NCI-H146 treated with DMSO at 0.1 percent for 48 hours (cell line): ENCODE measurements around the gene PRCC.

Experiments used
- DNase-seq: peaks from one replicate; lab custom pipeline; 2025; ENCODE audit not compliant: unreplicated experiment; lab: John Stamatoyannopoulos, UW

PRCC gene

DNA sequence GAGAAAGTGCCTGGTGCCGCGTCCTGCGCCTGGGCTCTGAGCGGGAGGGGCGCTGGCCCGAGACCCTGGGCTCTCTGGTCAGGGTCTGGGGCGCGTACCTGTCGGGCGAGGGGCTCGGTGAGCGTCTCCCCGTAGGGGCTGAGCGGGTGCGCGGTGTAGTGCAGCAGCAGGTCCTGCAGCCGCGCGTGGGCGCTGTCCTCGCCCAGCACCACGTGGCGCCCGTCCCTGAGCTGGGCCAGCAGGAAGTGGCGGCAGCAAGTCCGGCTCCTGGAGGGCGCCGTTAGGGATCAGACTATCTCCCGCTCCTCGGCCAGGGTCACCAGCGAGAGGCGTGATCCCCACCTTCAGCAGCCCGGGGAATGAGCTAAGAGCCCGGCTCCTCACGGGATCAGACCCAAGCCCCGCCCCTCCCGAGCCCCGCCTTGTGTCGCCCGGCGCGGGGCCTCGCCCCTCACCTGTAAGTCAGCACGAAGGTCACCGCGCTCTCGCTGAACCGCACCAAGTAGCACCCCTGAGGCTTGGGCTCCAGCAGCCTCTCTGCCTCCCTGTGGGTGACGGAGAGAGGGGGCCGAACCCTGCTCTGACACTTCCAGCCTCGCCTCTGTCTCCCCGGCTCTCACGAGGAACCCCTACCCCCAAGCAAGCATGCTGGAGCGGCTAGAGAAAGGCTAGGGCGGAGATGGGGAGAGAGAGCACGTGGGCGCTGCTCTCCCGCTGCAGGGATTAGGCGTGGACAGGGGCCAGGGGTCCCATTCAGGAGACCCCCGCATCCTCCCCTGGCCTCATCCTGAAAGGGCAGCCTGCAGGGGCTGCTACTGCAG lies 46.6 kb downstream of the PRCC start:
- peak; percentile 37 for DNase-seq

DNA sequence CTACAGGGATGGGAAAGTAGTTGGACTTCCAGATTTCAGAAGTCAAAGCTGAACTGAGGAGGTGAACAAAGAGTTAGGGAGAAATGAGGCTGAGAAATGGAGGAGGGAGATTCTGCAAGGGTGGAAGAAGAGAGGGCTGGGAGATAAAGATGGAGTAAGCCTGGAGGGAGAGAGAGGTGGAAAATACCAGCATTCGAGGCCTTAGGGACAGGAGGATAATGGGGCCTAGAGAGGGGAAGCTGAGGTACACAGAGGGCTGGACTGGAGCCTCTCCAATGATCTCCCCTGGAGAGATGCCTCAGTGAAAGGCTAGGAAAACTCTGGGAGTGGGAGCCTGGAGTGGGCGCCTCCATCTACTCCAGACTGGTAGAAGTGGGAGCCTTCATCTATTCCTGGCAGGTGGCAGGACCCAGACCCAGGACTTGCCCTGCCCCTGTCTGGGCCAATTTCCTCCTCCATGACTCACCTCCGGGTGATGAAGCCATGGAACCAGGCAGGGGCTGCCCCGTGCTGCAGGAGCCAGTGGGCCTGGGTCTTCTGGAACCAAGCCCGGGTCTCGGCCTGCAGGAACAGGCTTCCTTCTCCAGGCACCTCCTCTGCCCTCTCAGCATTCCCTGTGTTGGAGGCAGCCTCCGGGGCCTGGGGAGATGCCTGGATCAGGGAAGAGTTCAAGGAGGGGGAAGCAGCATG lies 47.4 kb downstream of the PRCC start:
- no peak for DNase-seq

DNA sequence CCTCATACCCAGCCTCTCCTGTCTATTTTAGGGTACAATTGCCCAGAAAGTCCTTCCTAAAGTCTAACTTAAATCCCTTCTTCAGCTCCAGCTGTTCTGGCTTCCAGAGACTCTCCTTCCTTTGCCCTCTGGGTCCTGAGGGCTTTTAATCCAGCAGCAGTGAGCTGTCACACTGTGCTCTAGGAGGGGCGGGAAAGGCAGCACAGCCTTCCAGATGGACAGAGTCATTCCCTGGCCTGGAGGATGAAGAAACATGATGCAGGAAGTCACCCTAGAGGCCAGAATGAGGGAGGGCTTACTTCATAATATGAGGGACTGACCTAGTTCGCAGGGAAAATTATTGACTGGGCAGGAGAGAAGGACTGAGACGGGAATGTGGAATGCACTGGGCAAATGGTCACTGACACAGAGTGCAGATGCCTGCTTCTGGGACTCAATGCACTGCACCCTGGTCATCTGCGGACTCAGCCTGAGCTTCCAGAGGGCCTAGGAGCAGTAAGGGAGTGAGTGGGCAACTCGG lies 48.0 kb downstream of the PRCC start:
- no peak for DNase-seq

DNA sequence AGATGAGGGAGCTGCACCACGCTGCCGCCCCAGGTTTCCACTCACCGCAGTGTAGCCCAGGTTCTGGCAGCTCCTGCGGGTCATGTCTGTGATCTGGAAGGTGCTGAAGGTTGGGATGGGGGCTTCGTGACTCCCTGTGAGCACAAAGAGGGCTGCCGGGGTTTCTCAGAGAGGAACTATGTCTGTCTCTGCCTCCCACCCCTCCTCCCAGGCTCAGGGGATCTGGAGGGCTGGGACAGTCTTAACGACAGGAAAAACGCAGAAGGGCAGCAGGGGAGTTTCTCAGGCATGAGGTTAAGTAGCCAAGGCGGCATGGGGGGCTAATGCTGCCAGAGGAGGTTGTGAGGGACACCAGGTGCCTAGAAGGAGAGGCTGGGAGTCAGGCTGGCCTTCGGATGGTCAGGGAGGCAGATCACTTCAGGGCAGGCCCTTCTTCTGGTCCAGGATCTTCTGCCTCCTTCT lies 48.7 kb downstream of the PRCC start:
- no peak for DNase-seq

DNA sequence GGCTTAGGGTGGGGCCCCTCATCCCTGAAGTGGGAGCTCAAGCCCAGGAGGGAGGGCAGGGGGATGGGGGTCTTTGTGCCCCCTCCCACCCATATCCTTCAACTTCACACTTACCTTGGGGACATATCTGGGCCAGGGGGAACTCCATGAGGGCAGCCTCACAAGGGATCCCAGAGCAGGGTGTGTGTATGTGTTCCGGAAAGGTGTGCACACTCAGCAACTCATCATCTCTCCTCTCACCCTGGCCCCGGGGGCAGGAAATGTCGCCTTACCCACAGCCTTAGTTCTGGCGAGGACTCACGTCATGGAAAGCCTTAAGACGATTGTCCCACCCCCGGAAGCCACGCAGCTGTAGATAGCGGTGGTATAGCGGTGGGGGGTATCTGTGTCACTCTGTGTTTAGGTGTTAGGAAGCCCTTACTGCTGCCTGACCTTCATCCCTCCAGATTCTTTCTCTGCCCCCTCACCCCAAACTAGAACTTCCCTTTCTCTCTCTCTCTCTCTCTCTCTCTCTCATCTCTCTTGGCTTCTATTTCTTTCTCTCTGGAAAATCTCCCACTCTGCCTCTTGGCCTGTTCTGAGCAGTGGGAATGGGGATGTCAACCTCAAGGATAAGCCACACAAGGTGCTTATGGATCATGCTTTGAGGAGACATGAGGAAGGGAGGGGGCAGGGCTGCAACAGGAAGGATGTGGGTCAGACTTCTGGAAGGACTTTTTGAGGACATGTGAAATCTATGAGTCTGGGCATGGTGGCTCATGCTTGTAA lies 49.4 kb downstream of the PRCC start, which contains the start of gene SH2D2A:
TSS of gene SH2D2A (minus strand) at position 288 of the 768 bp plus-strand sequence. CDS start at position 148, 140 bp downstream.
- DNase-seq, result no peak

DNA sequence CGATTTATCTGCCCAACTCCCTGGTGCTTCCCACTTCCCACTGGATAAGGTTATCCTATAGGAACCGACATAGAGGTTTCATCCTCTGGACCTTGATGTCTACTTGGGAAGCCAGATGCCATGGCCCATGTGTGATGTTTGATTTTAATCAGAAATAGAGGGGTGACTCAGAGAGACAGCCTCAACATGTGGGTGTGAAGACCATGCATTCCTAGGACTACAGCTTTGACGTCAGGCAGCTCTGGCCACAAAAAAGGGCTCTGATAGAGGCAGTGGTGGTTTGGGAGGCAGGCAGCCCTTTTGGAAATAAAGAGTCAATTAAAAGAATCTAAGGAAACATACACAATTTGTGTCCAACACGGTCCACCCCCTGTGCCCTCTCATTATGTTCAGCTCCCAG lies 54.5 kb downstream of the PRCC start:
- no peak for DNase-seq

DNA sequence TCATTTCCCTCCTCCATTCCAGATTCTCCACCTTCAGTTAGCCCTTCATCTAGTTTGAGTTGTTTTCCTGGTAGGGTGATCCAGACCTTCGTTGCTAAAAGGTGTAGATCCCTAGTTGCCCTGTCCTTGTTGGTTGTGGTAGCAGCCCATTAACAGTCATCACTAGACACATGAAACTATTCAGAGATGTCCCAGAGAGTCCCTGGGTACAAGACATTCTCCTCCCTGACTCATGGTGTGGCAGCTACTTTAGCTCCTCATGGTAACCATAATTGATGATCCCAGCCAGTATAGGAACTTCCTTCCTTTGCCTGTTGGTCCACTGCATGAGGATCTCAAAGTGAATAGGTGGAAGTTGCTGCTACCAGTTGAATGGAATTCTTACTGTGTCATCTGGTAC lies 55.3 kb downstream of the PRCC start:
- DNase-seq, result no peak

DNA sequence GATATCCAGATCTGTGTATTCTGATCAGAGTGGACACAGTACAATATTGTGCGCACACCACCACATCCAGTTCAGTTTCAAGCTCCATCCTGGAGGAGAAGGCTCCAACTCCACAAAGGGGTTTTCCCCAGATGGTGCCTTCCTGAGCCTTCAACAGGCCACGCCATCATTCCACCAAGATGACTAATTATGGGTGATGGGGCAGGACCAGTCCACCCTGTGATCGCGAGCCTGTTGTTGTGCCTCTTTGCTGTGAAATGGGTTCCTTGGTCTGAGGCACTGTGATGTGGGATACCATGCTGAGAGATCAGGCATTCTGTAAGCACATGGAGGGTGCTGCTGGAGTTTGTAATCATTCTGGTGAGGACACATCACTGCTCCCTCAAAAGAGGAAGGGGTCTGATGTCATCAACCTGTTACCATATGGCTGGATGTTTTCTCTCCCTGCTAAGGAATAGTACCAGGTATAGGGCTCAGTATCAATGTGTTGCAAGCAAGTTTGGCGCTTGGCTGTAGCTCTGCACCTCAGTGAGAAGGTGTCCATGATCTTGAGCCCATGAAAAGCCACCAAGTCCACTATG lies 56.0 kb downstream of the PRCC start:
- DNase-seq, result no peak

DNA sequence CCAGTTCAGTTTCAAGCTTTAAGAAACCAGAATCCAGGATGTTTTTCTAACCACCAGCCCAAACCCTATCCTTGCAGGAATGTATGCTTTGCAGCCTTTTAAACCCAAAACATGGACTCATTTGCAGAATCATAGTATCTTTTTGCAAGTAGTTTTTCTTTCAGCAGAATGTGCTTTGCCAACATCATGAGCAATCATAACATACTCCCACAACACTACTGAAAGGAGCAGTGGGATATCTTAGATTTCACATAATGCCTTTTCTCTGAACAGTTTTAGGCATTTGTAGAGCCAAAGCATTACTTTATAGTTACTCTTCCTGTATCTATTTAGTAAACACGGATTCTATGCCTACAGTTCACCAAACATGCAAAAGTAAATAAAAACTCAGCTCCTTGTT lies 59.3 kb downstream of the PRCC start:
- no peak for DNase-seq

DNA sequence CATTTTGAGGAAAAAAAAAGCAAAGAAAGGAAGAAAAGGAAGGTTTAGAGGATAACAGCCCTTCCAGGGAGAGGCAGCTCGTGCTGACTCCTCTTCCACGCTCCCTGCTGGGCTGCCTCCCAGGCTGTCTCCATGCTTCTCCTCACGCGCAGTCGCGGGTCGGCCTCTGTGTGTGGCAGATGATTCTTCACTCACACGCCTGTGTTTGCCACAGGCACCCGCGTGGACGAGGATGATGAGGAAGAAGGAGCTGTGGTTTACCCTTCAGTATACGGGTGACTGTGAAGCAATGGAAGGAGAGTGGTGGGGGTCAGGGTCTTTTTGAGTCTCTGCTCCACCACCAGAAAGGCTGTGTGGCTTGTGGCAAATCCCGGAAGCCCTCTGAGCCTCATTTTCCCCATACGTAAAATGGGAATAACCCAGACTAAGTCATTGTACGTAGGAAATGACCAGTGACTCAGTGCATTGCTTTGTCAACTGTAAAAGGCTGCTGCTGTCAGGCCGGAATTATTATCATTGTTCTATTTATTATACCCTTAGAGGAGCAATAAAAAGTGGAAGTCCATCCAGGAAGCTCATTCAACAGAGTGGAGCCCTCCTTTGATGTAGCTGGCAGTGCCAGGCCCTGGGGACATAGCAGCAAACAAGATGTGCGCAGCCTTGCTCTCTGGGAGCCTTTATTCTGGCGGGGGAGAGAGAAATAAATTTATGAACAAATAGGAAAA lies 61.2 kb downstream of the PRCC start:
- DNase-seq, result no peak

DNA sequence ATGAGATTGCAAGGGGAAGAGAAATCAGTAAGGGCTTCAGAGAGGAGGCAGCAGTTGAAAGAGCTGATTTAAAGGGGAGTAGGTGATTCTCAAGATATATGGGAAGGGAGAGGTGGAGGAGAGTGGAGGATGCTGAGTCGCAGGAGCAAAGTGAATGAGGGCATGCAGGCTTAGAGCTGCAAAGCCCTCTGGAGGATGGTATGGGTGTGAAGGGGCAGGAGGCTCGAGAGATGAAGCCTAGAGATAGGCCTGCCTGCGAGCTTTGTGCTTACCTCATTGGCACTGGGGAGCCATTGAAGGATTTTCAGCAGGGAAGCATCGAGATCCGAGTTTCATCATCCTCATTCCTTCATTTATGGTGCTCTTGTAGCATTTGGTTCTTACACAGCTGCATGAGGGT lies 65.1 kb downstream of the PRCC start:
- DNase-seq, result no peak

DNA sequence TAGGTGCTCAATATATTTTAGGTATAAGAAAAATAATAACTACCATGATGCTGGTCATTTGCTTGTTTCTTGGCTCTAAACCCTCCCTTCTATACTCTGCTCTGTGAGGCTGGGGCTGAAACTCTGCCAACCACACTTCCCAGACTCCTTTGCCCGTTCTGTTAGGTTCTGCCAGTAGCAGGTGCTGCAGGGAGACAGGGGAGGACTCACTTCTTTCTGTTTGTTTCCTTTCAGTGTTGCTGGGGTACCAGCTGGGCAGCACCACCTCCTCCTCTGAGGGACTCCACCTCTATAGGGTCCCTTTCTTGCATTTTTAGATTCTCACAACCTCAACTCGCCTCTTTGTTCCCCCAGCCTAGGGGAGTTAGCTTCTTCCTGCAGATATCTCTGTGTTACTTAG lies 66.3 kb downstream of the PRCC start:
- no peak for DNase-seq

DNA sequence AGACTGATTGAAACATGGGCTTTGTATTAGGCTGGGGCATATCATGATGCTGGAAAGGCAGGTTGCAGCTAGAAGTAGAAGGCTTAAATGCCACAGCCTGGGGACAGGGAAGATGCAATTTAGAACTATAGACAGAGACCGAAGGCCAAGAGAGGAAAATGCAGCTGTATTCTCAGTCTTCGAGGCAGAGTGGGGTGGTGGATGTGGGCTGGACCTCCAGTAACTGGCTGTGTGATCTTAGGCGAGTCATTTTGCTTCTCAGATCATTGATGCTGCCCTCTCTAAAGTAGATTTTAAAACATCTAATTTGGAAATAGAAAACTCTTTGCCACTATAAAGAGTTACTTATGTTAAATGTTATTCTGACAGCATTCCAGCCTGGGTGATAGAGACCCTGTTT lies 67.0 kb downstream of the PRCC start:
- no peak for DNase-seq

DNA sequence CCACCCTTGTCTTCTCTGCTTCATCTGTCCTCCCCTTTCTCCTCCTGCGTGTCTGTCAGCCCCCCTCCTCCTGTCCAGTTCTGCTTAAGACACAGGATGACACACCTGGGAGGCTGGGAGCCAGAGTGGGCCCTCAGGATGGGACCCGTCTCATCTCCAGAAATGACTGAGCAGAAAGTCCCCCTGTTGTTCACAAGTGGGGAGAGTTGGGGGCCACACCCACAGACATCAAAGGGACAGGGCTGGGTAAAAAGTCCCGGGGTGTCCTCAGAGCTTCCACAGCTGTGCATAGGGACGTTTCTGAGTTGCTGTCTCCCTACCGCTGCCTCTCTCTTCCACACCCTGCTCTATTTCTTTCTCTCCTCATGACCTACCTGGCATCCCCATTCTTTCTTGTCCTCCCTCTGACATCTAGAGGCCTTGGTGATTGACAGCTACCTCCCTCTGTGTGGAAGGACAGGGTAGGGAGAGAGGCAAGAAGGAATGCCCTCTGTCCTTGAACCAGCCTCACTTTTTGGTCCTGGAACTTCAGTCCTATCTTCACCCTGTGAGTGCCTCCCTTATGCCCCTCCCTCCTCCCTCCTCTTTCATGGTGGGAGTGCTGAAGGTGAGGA lies 68.8 kb downstream of the PRCC start:
- no peak for DNase-seq

DNA sequence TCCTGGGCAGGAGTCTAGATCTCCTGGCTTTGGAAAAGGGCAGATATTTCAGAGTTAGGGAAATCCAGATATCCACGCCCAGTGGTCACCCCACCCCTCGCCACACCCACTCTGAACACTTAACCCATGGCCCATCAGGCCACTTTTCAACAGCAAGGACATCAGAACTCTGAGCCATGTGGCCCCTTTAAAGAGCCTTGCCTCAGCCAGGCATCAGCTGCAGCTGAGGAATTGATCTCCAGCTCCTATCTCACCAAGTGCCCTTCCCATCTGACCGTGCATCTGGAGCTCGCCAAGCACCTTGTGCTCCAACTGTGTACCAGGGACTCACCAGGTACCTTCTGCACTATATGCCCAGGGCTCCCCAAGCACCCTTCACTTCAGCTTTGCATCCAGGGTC lies 69.6 kb downstream of the PRCC start:
- DNase-seq, result no peak

DNA sequence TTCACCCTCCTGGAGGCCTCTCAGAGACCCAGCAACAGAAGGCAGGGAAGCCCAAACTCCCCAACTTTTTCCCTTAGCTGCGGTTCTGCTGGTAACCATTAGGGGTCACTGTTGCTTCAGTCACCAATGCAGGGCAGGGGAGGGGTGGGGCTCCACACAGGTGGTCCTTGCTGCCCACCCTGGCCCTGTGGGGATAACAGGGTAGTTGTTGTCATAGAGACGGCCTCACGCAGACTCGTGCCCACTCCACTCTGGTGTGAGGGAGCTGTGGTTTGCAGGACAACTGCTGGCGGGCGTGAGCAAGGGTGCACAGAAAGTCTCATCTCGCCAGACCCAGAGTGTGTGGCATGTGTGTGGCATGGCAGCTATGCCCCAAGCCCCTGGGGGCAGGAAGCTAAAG lies 71.6 kb downstream of the PRCC start:
- no peak for DNase-seq

DNA sequence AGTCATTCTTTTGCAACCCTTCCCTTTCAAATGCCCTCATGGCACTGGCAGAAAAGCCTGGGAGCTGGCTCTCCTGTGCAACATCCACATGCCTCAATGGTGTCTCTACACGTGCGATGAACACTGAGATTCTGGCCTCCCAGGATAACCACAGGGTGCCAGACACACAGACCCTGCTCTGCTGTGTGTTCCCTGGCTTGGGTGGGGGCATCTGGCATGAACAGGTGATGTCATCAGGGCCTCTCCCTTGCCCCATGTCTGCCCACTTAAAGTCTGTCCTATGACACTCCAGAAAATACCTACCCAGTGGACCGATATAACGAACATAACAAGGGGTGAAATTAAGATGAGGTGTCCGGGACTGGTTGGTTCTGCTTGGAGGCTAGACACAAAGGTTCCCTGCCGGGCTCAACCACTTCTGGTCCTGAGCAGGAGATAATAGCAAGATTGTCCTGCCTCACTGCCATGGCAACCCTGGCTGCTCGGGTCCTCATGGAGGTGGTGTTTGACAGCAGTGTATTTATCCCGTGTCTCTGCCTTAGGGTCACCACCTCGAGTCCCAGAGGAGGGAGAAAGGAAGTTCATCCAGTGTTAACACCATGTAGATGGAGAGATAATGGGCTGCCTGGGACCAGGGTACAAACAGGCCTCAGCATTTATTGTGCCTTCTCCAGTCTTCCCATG lies 72.2 kb downstream of the PRCC start:
- no peak for DNase-seq

DNA sequence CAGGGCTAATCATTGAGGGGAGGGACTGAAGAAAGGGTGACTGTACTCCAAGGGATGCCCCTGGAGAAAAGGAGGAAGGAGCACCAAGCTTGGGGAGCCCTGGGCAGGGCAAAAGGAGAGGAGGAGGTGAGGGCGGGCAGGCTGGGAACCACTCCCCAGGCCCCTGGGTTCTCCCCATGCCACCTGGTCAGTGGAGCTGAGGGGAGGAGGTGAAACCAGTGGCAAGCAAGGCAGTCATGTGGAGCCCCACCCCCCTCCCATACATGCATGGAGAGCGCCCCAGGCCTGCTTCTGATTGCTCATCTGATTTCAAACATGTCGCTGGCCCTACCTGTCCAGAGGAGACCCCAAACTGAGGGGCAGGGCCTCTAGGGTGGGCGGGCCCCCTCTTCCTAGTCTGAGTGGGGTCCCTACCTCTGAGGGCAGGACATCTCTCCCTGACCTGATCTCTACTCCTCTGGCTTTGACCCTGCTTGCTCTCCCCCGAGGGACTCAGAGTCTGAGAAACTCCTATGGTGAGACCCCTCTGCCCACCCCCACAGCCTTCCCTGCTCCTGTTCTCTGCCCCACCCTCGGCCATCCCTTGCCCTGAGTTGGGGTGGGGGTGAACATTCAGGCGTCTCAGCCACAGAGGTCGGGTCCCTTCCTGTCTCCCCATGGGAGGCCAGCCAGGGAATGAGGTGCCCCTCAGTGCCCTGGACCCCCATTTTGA lies 73.0 kb downstream of the PRCC start:
- DNase-seq, result no peak

DNA sequence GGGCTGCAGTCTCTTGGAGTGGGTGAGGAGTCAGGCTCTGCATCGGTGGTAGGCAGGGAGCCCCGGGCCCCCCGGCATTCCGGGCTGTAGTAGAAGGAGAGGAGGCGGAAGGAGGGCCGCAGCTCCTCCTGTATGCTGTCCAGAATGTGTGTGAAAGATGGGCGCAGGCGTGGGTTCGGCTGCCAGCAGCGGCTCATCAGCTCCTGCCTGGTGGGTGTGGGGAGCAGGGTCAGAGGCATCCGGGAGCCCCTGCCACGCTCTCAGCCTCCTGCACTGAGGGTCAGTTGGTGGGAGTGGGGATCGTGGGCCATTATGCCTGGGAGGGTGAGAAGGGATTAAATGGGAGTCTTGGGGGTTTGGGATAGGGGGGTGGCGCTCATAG lies 73.6 kb downstream of the PRCC start:
- DNase-seq, result no peak
